OCI-LY1 (cell line): Measurements from ENCODE around the gene TFDP2.

Experiments used
- H2AFZ ChIP-seq: fragments of 200-600 bp; sonication (generic), shearing (Covaris generic); 2 replicates; pipeline ENCODE4 v1.6.0; 2014; ENCODE audit warnings: antibody characterized with exemption, mild to moderate bottlenecking, low read length
- H3F3A ChIP-seq: fragments of 200-600 bp; sonication (generic), shearing (Covaris generic); 2 replicates; pipeline ENCODE4 v1.6.0; 2014; ENCODE audit warnings: mild to moderate bottlenecking, antibody characterized with exemption, low read length, moderate library complexity; ENCODE audit not compliant: insufficient read depth
- H3K27ac ChIP-seq: fragments of 200-600 bp; sonication (generic); 2 replicates; pipeline ENCODE4 v1.5.1; 2014; ENCODE audit warnings: low read length, mixed run types, mild to moderate bottlenecking, low read depth; ENCODE audit not compliant: poor library complexity, severe bottlenecking
- H3K27me3 ChIP-seq: fragments of 200-600 bp; sonication (generic); 2 replicates; pipeline ENCODE4 v1.6.0; 2014; ENCODE audit warnings: antibody characterized with exemption, mild to moderate bottlenecking, low read length, moderate library complexity; ENCODE audit not compliant: insufficient read depth
- H3K36me3 ChIP-seq: fragments of 200-600 bp; sonication (generic); 2 replicates; pipeline ENCODE4 v1.6.1; 2014; ENCODE audit warnings: mild to moderate bottlenecking, antibody characterized with exemption, low read length, moderate library complexity, mixed read lengths; ENCODE audit not compliant: insufficient read depth
- H3K4me1 ChIP-seq: fragments of 200-600 bp; sonication (generic); 2 replicates; pipeline ENCODE4 v1.5.1; 2014; ENCODE audit warnings: mild to moderate bottlenecking, low read length, moderate library complexity; ENCODE audit not compliant: insufficient read depth, severe bottlenecking
- H3K4me2 ChIP-seq: fragments of 200-600 bp; sonication (generic), shearing (Covaris generic); 2 replicates; pipeline ENCODE4 v1.6.1; 2014; ENCODE audit warnings: low read length
- H3K4me3 ChIP-seq: fragments of 200-600 bp; sonication (generic); 2 replicates; pipeline ENCODE4 v1.5.1; 2014; ENCODE audit warnings: low read length, low read depth, mild to moderate bottlenecking, mixed read lengths; ENCODE audit not compliant: poor library complexity, severe bottlenecking
- H3K79me2 ChIP-seq: fragments of 200-600 bp; shearing (Covaris generic); 2 replicates; pipeline ENCODE4 v1.6.1; 2016; ENCODE audit warnings: mixed run types, low read length, mixed read lengths; ENCODE audit not compliant: insufficient read depth
- H3K9ac ChIP-seq: fragments of 200-600 bp; sonication (generic), shearing (Covaris generic); 2 replicates; pipeline ENCODE4 v1.6.1; 2014; ENCODE audit warnings: mild to moderate bottlenecking, low read length, mixed read lengths
- H3K9me2 ChIP-seq: fragments of 200-600 bp; sonication (generic), shearing (Covaris generic); 2 replicates; pipeline ENCODE4 v1.6.1; 2014; ENCODE audit warnings: low read depth, mild to moderate bottlenecking, low read length, mixed read lengths
- H3K9me3 ChIP-seq: fragments of 200-600 bp; shearing (Covaris generic); 2 replicates; pipeline ENCODE4 v1.6.1; 2014; ENCODE audit warnings: low read length, mixed read lengths
- H4K20me1 ChIP-seq: fragments of 200-600 bp; sonication (generic), shearing (Covaris generic); 2 replicates; pipeline ENCODE4 v1.6.0; 2016; ENCODE audit warnings: mild to moderate bottlenecking, low read length; ENCODE audit not compliant: insufficient read depth
- CTCF ChIP-seq: fragments of 200-600 bp; sonication (generic), shearing (Covaris generic); IDR thresholded peaks from 2 replicates; pipeline ENCODE4 v1.5.1; 2017; ENCODE audit warnings: mild to moderate bottlenecking, antibody characterized with exemption, low read length, moderate library complexity, mixed read lengths
- EZH2 ChIP-seq: fragments of 200-600 bp; sonication (generic), shearing (Covaris generic); IDR thresholded peaks from 2 replicates; pipeline ENCODE4 v1.8.0; 2017; ENCODE audit warnings: borderline replicate concordance, mixed run types, mild to moderate bottlenecking, antibody characterized with exemption, low read length, moderate library complexity, mixed read lengths

The TFDP2 gene

DNA sequence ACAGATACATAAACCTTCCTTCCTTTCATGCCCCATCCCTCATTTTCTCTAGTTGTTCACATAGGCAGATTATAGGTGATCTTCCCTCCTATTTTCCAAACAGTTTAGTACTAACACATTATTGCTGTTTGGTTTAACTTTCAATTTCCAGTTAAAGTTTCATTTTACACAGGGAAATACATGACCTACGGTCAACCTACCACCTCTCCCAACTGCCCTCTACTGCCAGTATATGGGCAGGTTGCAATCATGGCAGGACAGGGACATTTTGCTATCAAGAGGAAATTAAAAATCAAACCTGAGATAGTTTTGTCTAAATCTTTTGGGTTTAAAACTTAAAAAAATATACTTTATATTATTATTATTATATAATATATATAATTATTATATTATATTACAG lies 26.1 kb upstream of the TFDP2 start:
- Histone ChIP-seq H3K36me3 (peaks cover 31% of the 10 kb centered on the region; the same call in 1 of the 2 replicates), H3F3A (0 out of 2 replicates have a peak, but pooled peaks cover 5% of the 10 kb centered on the region)

GRCh38 chr3:142174559-142174958 lies 25.2 kb upstream of the TFDP2 start:
- H4K20me1 ChIP-seq = no peaks in the 10 kb centered on the region
- H3K4me1 ChIP-seq = peaks cover 11% of the 10 kb centered on the region
- no peaks in the 10 kb centered on the region for H3K79me2 ChIP-seq
- no peak overlapping the region for H2AFZ ChIP-seq
- no peaks in the 10 kb centered on the region for H3K9me2 ChIP-seq
- no peaks in the 10 kb centered on the region for H3K9me3 ChIP-seq
- H3K4me3 ChIP-seq = no peak overlapping the region
- no peak for TF ChIP-seq CTCF
- no peak for TF ChIP-seq EZH2
- H3K27ac ChIP-seq = peak overlapping the region; percentile 2
- H3F3A ChIP-seq = 0 out of 2 replicates have a peak, but pooled peaks cover 5% of the 10 kb centered on the region
- H3K36me3 ChIP-seq = peaks cover 33% of the 10 kb centered on the region
- no peaks in the 10 kb centered on the region for H3K27me3 ChIP-seq
- H3K9ac ChIP-seq = no peak overlapping the region
- no peak overlapping the region for H3K4me2 ChIP-seq

More for the DNA sequence above, 26.1 kb upstream of the TFDP2 start:
- TF ChIP-seq CTCF = peak; percentile 19; the same call in 1 of the 2 replicates
- TF ChIP-seq EZH2 = no peak
- no peaks in the 10 kb centered on the region for H3K9me2 ChIP-seq
- no peaks in the 10 kb centered on the region for H3K9me3 ChIP-seq
- H3K27me3 ChIP-seq = no peaks in the 10 kb centered on the region
- no peak overlapping the region for H3K9ac ChIP-seq
- H3K4me1 ChIP-seq = peaks cover 11% of the 10 kb centered on the region
- H3K4me2 ChIP-seq = no peak overlapping the region
- no peaks in the 10 kb centered on the region for H4K20me1 ChIP-seq
- H2AFZ ChIP-seq = no peak overlapping the region
- peak overlapping the region; percentile 2 for H3K27ac ChIP-seq
- no peaks in the 10 kb centered on the region for H3K79me2 ChIP-seq
- no peak overlapping the region for H3K4me3 ChIP-seq

DNA sequence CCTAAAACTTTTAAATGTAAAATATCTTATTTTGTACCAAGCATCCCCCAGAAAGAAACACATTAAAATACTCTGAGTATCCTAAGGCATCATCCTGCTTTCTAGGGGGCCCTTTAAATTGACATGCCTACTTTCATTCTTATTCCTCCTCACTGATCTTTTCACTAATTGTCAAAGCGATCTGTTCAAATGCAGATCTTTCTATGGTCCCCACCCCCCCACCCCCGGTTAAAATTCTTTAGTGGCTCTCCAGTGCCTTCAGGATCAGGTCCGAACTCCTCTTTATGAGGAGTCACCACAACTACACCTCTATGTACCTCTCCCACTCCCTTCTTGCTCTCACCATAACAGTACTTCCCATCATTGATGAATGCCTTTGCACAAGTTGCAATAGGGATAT lies 19.2 kb upstream of the TFDP2 start:
- H3F3A ChIP-seq = 0 out of 2 replicates have a peak, but pooled peaks cover 5% of the 10 kb centered on the region

More for the DNA sequence above, 19.2 kb upstream of the TFDP2 start:
- no peak overlapping the region for H3K4me3 ChIP-seq
- no peak overlapping the region for H3K4me2 ChIP-seq
- H3K79me2 ChIP-seq = no peaks in the 10 kb centered on the region
- TF ChIP-seq CTCF = no peak
- no peak for TF ChIP-seq EZH2
- H3K27me3 ChIP-seq = no peaks in the 10 kb centered on the region
- H3K9me2 ChIP-seq = no peaks in the 10 kb centered on the region
- H3K27ac ChIP-seq = no peak overlapping the region
- no peaks in the 10 kb centered on the region for H3K9me3 ChIP-seq
- no peaks in the 10 kb centered on the region for H4K20me1 ChIP-seq
- H3K36me3 ChIP-seq = peaks cover 25% of the 10 kb centered on the region
- no peak overlapping the region for H2AFZ ChIP-seq
- no peaks in the 10 kb centered on the region for H3K4me1 ChIP-seq
- H3K9ac ChIP-seq = no peak overlapping the region
